GDM1 (cell line): ENCODE measurements around the gene ADK.

Experiments used
- DNase-seq: peaks from one replicate; lab custom pipeline; 2025; lab: John Stamatoyannopoulos, UW

ADK gene

GRCh38 chr10:74363727-74364126 is 212.7 kb downstream of the ADK start:
- DNase-seq, result no peak

- DNase-seq, result no peak
Observed at GRCh38 chr10:74365109-74365508, 214.1 kb downstream of the ADK start.

- no peak for DNase-seq
Observed at GRCh38 chr10:74371696-74372095, 220.7 kb downstream of the ADK start.

- no peak for DNase-seq
Observed at GRCh38 chr10:74373059-74373458, 222.0 kb downstream of the ADK start.

- DNase-seq, result no peak
Observed at GRCh38 chr10:74377476-74377875, 226.5 kb downstream of the ADK start.

GRCh38 chr10:74379474-74379873 is 228.5 kb downstream of the ADK start:
- no peak for DNase-seq

- DNase-seq, result no peak
Observed at GRCh38 chr10:74380795-74381194, 229.8 kb downstream of the ADK start.

- no peak for DNase-seq
Observed at GRCh38 chr10:74381291-74381853, 230.4 kb downstream of the ADK start.

GRCh38 chr10:74382663-74383062 is 231.6 kb downstream of the ADK start:
- DNase-seq, result no peak

GRCh38 chr10:74383642-74384041 is 232.6 kb downstream of the ADK start:
- DNase-seq, result no peak

GRCh38 chr10:74384615-74385183 is 233.7 kb downstream of the ADK start:
- no peak for DNase-seq

- DNase-seq, result no peak
Observed at GRCh38 chr10:74388801-74389200, 237.8 kb downstream of the ADK start.

- no peak for DNase-seq
Observed at GRCh38 chr10:74391786-74392185, 240.8 kb downstream of the ADK start.

- no peak for DNase-seq
Observed at GRCh38 chr10:74394416-74394969, 243.5 kb downstream of the ADK start.

GRCh38 chr10:74400186-74400585 is 249.2 kb downstream of the ADK start:
- no peak for DNase-seq

GRCh38 chr10:74406006-74406405 is 255.0 kb downstream of the ADK start:
- DNase-seq, result no peak

- DNase-seq, result no peak
Observed at GRCh38 chr10:74415146-74415839, 264.3 kb downstream of the ADK start.

- DNase-seq, result no peak
Observed at GRCh38 chr10:74417397-74417796, 266.4 kb downstream of the ADK start.

- no peak for DNase-seq
Observed at GRCh38 chr10:74418285-74418872, 267.4 kb downstream of the ADK start.

GRCh38 chr10:74419491-74419951 is 268.5 kb downstream of the ADK start:
- no peak for DNase-seq

GRCh38 chr10:74419958-74420375 is 268.9 kb downstream of the ADK start:
- DNase-seq, result no peak

- no peak for DNase-seq
Observed at GRCh38 chr10:74424565-74424964, 273.5 kb downstream of the ADK start.

GRCh38 chr10:74425456-74426001 is 274.5 kb downstream of the ADK start:
- no peak for DNase-seq
